HUDEP-2 (cell line): Measurements from ENCODE around the gene SLC23A3.

Source experiments
- DNase-seq, 76 experiments: peaks; one replicate each; lab custom pipeline; 2025; ENCODE audit not compliant: unreplicated experiment in 76 of 76; lab: John Stamatoyannopoulos, UW

SLC23A3 gene

GRCh38 chr2:219169930-219170654 lies at the start of gene SLC23A3:
TSS of gene SLC23A3 (minus strand) at chr2:219170029. CDS start at chr2:219169984, 45 bp downstream.
- no peak for DNase-seq

- peak in 75 of 76 experiments; percentile 34 to 97 (median 92) for DNase-seq
Measured at GRCh38 chr2:219218732-219219701, 49.2 kb upstream of the SLC23A3 start, which contains the start of gene ABCB6. TSS of gene ABCB6 (minus strand) at chr2:219218958. CDS start at chr2:219218673, 285 bp downstream.

GRCh38 chr2:219218217-219218731 lies 48.4 kb upstream of the SLC23A3 start:
- peak in 53 of 76 experiments; percentile 31 to 88 (median 64) for DNase-seq

- DNase-seq, result no peak
Measured at GRCh38 chr2:219216535-219216915, 46.7 kb upstream of the SLC23A3 start.

GRCh38 chr2:219215871-219216534 lies 46.2 kb upstream of the SLC23A3 start:
- DNase-seq, result no peak

GRCh38 chr2:219214786-219215185 lies 45.0 kb upstream of the SLC23A3 start:
- no peak for DNase-seq

GRCh38 chr2:219214141-219214540 lies 44.3 kb upstream of the SLC23A3 start:
- DNase-seq, result no peak

- DNase-seq, result no peak
Measured at GRCh38 chr2:219213486-219214071, 43.8 kb upstream of the SLC23A3 start.

- no peak for DNase-seq
Measured at GRCh38 chr2:219213026-219213415, 43.2 kb upstream of the SLC23A3 start.

GRCh38 chr2:219210886-219211362 lies 41.1 kb upstream of the SLC23A3 start:
- DNase-seq, result no peak

GRCh38 chr2:219210196-219210885 lies 40.5 kb upstream of the SLC23A3 start:
- DNase-seq, result no peak

GRCh38 chr2:219209236-219210195 lies 39.7 kb upstream of the SLC23A3 start:
- no peak for DNase-seq

GRCh38 chr2:219207884-219208740 lies 38.3 kb upstream of the SLC23A3 start:
- no peak for DNase-seq

- DNase-seq, result no peak
Measured at GRCh38 chr2:219207134-219207883, 37.5 kb upstream of the SLC23A3 start.

- DNase-seq, result peak in 75 of 76 experiments; percentile 16 to 95 (median 86)
Measured at GRCh38 chr2:219206328-219207133, 36.7 kb upstream of the SLC23A3 start, which contains the start of gene ZFAND2B. TSS of gene ZFAND2B (plus strand) at chr2:219206782. CDS start at chr2:219206988, 206 bp downstream.

- peak in 1 of 76 experiments; percentile 58 for DNase-seq
Measured at GRCh38 chr2:219205981-219206327, 36.1 kb upstream of the SLC23A3 start.
